Thoracic aorta (tissue), 2 donors: ENCODE results near the gene CARS1. TPM values are rescaled to one million over a fixed set of nuclear protein-coding genes. Genes with fewer than 3 reads are reported as not detected.

Experiments used
- ATAC-seq: fragments of 150-250 bp; one replicate; pipeline ENCODE4 v1.8.0; 2017; ENCODE audit warnings: low read depth; ENCODE audit not compliant: insufficient number of reproducible peaks, low FRiP score
- DNase-seq: peaks from one replicate; pipeline ENCODE4 v3.0.0-alpha.2; 2020; ENCODE audit warnings: low spot score
- H3K27ac ChIP-seq, 2 donors: fragments of 200-600 bp; sonication (generic); 1 replicate in 1 of 2; 2 replicates in 1 of 2; pipeline ENCODE4 v1.5.1; 2016; ENCODE audit warnings: mild to moderate bottlenecking in 2 of 2, moderate library complexity in 2 of 2
- H3K27me3 ChIP-seq: fragments of 200-600 bp; sonication (generic); replicated peaks from 2 replicates; pipeline ENCODE4 v1.6.0; 2016; ENCODE audit warnings: mild to moderate bottlenecking; ENCODE audit not compliant: insufficient read depth
- H3K36me3 ChIP-seq: fragments of 200-600 bp; sonication (generic); one replicate; pipeline ENCODE4 v1.5.1; 2016
- H3K4me1 ChIP-seq, 2 donors: fragments of 200-600 bp; sonication (generic); 1 replicate in 1 of 2; 2 replicates in 1 of 2; pipeline versions ENCODE4 v1.5.1 to v1.6.0; 2016; ENCODE audit warnings: low read depth in 2 of 2, mild to moderate bottlenecking in 1 of 2; ENCODE audit not compliant: control insufficient read depth in 1 of 2
- H3K4me3 ChIP-seq: fragments of 200-600 bp; sonication (generic); 2 replicates; pipeline ENCODE4 v1.5.1; 2016; ENCODE audit warnings: mild to moderate bottlenecking
- H3K9me3 ChIP-seq: fragments of 200-600 bp; sonication (generic); 2 replicates; pipeline ENCODE4 v1.5.1; 2016
- total RNA-seq, 2 donors: library from RNA; depleted of rRNA; stranded (reverse); fragments of >200 nt; gene quantifications; one replicate each; pipeline versions ENCODE4 v1.1.0 to v1.2.3, GENCODE V29; 2016
- TF ChIP-seq, protein P1 (sequence below): fragments of 200-600 bp; sonication (generic); IDR thresholded peaks from one replicate; pipeline ENCODE4 v1.5.1; 2019; ENCODE audit warnings: antibody characterized with exemption

CARS1 gene
- total RNA-seq, 2 donors from 2014 or later = 38.4 to 56.5 TPM

DNA sequence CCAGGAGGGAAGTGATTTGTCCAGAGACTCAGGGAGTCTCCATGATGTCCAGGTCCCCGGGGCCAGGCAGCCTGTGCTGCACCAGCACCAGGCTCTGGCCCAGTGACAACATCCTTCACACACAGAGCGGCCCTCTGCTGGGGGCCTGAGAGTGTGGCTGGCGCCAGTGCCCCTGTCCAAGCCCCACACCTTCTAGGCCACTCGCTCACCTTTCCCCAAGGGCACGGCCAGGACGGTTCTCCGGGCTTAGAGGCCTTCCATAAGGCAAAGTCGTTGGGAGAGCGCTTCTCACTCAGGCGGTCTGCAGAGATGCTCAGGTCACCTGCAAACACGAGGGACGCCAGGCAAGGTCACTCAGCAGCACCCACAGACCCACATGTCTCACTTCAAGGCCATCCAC is 37.2 kb downstream of the CARS1 start:
- Histone ChIP-seq H3K36me3 (peaks cover 56% of the 10 kb centered on the region), H3K27me3 (no peaks in the 10 kb centered on the region), H3K9me3 (no peaks in the 10 kb centered on the region), H3K4me1 (peaks cover 13 to 30% of the 10 kb centered on the region in 2 donors), H3K27ac (no peak overlapping the region), H3K4me3 (no peak overlapping the region)
- ATAC-seq = no peak
- DNase-seq = no peak
- TF ChIP-seq, protein P1, sequence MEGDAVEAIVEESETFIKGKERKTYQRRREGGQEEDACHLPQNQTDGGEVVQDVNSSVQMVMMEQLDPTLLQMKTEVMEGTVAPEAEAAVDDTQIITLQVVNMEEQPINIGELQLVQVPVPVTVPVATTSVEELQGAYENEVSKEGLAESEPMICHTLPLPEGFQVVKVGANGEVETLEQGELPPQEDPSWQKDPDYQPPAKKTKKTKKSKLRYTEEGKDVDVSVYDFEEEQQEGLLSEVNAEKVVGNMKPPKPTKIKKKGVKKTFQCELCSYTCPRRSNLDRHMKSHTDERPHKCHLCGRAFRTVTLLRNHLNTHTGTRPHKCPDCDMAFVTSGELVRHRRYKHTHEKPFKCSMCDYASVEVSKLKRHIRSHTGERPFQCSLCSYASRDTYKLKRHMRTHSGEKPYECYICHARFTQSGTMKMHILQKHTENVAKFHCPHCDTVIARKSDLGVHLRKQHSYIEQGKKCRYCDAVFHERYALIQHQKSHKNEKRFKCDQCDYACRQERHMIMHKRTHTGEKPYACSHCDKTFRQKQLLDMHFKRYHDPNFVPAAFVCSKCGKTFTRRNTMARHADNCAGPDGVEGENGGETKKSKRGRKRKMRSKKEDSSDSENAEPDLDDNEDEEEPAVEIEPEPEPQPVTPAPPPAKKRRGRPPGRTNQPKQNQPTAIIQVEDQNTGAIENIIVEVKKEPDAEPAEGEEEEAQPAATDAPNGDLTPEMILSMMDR = no peak

DNA sequence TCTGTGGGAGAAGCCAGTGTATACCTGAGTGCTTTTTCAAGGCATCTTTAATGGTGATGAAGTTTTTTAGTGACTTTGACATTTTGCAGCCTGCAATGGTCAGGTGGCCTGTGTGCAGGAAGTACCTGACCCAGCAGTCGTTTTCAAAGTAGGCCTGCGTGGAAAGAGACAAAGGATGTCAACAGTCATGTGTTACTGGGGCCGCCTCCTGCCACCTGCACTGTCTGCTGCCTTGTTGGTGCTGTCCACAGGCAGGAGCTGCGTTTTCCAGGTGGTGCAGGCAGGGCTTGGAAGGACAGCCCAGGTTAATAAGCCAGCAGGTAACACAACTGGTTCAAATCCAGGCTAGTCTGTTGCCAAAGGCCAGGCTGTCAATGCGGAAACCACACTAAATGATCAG is 38.6 kb downstream of the CARS1 start:
- Histone ChIP-seq H3K36me3 (peaks cover 66% of the 10 kb centered on the region), H3K9me3 (no peaks in the 10 kb centered on the region)
- TF ChIP-seq, protein P1 = no peak

DNA sequence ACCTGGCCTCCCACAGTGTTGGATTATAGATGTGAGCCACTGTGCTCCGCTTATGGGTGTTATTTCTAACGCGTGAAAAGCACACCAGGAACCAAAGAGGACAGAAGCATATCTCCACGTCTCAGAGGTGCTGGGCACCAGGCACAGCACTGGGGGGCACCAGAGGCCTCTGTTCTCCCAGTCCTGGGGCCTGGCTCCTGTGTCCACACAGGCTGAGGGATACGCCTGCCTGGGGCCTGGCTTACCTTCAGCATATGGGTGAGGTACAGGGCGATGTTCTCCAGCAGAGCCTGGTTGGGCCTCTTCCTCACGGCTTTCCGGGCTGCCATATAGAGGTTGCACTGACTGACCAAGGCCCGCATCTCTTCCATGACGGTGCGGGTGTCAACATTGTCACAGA is 40.4 kb downstream of the CARS1 start:
- DNase-seq (no peak), ATAC-seq (no peak)
- no peak overlapping the region for H3K27ac ChIP-seq
- no peaks in the 10 kb centered on the region for H3K27me3 ChIP-seq
- H3K4me1 ChIP-seq = peaks cover 0 to 13% of the 10 kb centered on the region in 2 donors
- H3K4me3 ChIP-seq = no peak overlapping the region
- H3K36me3 ChIP-seq = peaks cover 80% of the 10 kb centered on the region
- H3K9me3 ChIP-seq = no peaks in the 10 kb centered on the region
- TF ChIP-seq, protein P1 = no peak

More for the DNA sequence above, 38.6 kb downstream of the CARS1 start:
- DNase-seq = no peak
- Histone ChIP-seq H3K4me1 (peaks cover 13 to 30% of the 10 kb centered on the region in 2 donors), H3K27ac (no peak overlapping the region), H3K27me3 (no peaks in the 10 kb centered on the region), H3K4me3 (no peak overlapping the region)
- no peak for ATAC-seq

DNA sequence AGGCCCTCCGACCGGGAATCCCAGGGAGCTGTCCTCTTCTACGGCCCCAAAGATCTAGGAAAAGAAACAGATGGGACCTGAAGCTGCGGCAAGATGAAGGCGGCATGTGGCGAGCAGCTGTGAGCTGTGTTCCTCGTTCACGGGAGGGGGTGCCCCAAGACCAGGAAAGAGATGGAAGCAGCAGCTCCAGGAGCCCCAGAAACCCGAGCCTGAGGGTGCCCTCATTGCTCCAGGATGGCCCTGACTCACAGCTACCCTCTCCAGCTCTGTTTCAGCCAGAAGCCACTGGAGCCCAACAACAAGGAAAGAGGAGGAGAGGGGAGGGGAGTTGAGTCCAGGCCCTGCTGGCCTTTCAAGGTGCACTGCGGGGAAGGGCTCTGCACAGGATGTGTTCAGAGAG is 41.4 kb downstream of the CARS1 start:
- Histone ChIP-seq H3K4me1 (peaks cover 0 to 4% of the 10 kb centered on the region in 2 donors), H3K27me3 (no peaks in the 10 kb centered on the region), H3K36me3 (peaks cover 85% of the 10 kb centered on the region), H3K9me3 (no peaks in the 10 kb centered on the region), H3K27ac (no peak overlapping the region), H3K4me3 (no peak overlapping the region)
- no peak for DNase-seq
- TF ChIP-seq, protein P1 = no peak
- ATAC-seq = no peak

DNA sequence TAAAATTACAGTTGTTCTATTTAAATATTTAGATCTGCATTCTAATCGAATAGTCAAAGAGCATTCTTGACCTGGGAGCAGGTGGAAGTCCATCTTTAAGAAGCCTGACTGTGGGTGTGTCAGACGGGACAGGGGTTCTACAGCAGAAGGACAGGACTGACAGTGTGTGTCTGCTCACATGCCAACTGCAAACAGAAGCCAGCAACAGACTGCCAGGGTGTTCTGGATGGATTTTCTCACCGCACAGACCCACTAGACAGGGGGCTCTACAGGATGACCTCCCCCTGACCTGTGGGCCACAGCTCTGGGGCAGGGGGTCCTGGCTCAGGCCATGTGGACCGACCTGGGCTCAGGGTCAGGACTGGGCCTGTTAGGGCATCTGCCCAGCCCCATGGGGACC is 42.3 kb downstream of the CARS1 start:
- DNase-seq = no peak
- TF ChIP-seq, protein P1 = no peak

More for the DNA sequence above, 42.3 kb downstream of the CARS1 start:
- H3K4me1 ChIP-seq = no peaks in the 10 kb centered on the region
- no peaks in the 10 kb centered on the region for H3K27me3 ChIP-seq
- peaks cover 85% of the 10 kb centered on the region for H3K36me3 ChIP-seq
- H3K27ac ChIP-seq = no peak overlapping the region
- no peak for ATAC-seq
- no peaks in the 10 kb centered on the region for H3K9me3 ChIP-seq
- no peak overlapping the region for H3K4me3 ChIP-seq
